Occipital lobe (tissue), 2 donors: ENCODE measurements around the gene RACK1. TPM values are rescaled to one million over a fixed set of nuclear protein-coding genes. Genes with fewer than 3 reads are reported as not detected.
"Not testable (repeated sequence)": the region's sequence is repeated elsewhere in the genome, so short reads cannot be mapped to it uniquely, and the experiment has no call there.

ENCODE experiments used
- DNase-seq: peaks from one replicate; lab custom pipeline; 2025; lab: John Stamatoyannopoulos, UW
- total RNA-seq: library from RNA; depleted of rRNA; stranded (reverse); fragments of >200 nt; gene quantifications from one replicate; pipeline ENCODE4 v1.2.3, GENCODE V29; 2014

Gene RACK1
- total RNA-seq, 1 donor from 2014 or later, result 2,761 TPM

GRCh38 chr5:181215997-181216989 lies 27.4 kb downstream of the RACK1 start:
- no peak for DNase-seq

- not testable (repeated sequence) for DNase-seq
Observed at GRCh38 chr5:181214249-181214648, 29.5 kb downstream of the RACK1 start.

- no peak for DNase-seq
Observed at GRCh38 chr5:181212934-181213333, 30.8 kb downstream of the RACK1 start.

GRCh38 chr5:181212080-181212479 lies 31.6 kb downstream of the RACK1 start:
- DNase-seq, result no peak

GRCh38 chr5:181211208-181211607 lies 32.5 kb downstream of the RACK1 start:
- no peak for DNase-seq

- not testable (repeated sequence) for DNase-seq
Observed at GRCh38 chr5:181210698-181211097, 33.0 kb downstream of the RACK1 start.

GRCh38 chr5:181210148-181210547 lies 33.6 kb downstream of the RACK1 start:
- DNase-seq, result not testable (repeated sequence)

- DNase-seq, result not testable (repeated sequence)
Observed at GRCh38 chr5:181209006-181209405, 34.7 kb downstream of the RACK1 start.

- no peak for DNase-seq
Observed at GRCh38 chr5:181207960-181208253, 35.8 kb downstream of the RACK1 start.

- DNase-seq, result no peak
Observed at GRCh38 chr5:181207214-181207959, 36.3 kb downstream of the RACK1 start.

- DNase-seq, result no peak
Observed at GRCh38 chr5:181205761-181206649, 37.7 kb downstream of the RACK1 start.

- DNase-seq, result no peak
Observed at GRCh38 chr5:181204826-181205760, 38.6 kb downstream of the RACK1 start, which contains the start of gene TRIM7. TSS of gene TRIM7 (minus strand) at chr5:181205196. CDS start at chr5:181205110, 86 bp downstream.

GRCh38 chr5:181204113-181204825 lies 39.4 kb downstream of the RACK1 start:
- DNase-seq, result no peak

- no peak for DNase-seq
Observed at GRCh38 chr5:181203777-181204112, 40.0 kb downstream of the RACK1 start.

- DNase-seq, result no peak
Observed at GRCh38 chr5:181203093-181203711, 40.5 kb downstream of the RACK1 start.

- DNase-seq, result no peak
Observed at GRCh38 chr5:181200816-181201215, 42.9 kb downstream of the RACK1 start.

- no peak for DNase-seq
Observed at GRCh38 chr5:181199881-181200638, 43.6 kb downstream of the RACK1 start.

- no peak for DNase-seq
Observed at GRCh38 chr5:181198905-181199519, 44.7 kb downstream of the RACK1 start.
